ENCODE results near the gene STC2. TPM values are rescaled to one million over a fixed set of nuclear protein-coding genes. Genes with fewer than 3 reads are reported as not detected.

The STC2 gene
- total and polyA plus RNA-seq, 10 of the 15 experiments (the other 5 are each of a cell fraction or from before 2014, with no cell fraction given): 0.05 to 4.8 (median 2.0) TPM

GRCh38 chr5:173341961-173342430 lies 13.8 kb upstream of the STC2 start:
- Histone ChIP-seq H3K4me1 (ENCODE audit: control insufficient read depth, insufficient read depth, low read length) (no peaks in the 10 kb centered on the region), H3K27me3 (replicated peaks in 1 of 2; ENCODE audit: control insufficient read depth in 2 of 2, insufficient read depth in 2 of 2, low read length in 1 of 2) (no peaks in the 10 kb centered on the region; a peak in 2 of 4 replicates), H3K4me2 (ENCODE audit: control insufficient read depth, insufficient read depth) (no peak overlapping the region), H3K79me2 (ENCODE audit: control insufficient read depth, insufficient read depth, low read length) (no peaks in the 10 kb centered on the region), H3K9me3 (replicated peaks; ENCODE audit: control insufficient read depth, insufficient read depth, low read length) (no peaks in the 10 kb centered on the region; the same call in 2 of the 3 replicates), H2AFZ (ENCODE audit: control insufficient read depth, low read depth, low read length) (no peak overlapping the region), H3K4me3 (no peak overlapping the region), H3K9ac (ENCODE audit: control insufficient read depth, insufficient read depth, low read length) (no peak overlapping the region), H3K36me3 (ENCODE audit: control insufficient read depth in 2 of 2, insufficient read depth in 2 of 2, low read length in 1 of 2) (no peaks in the 10 kb centered on the region), H3K27ac (ENCODE audit: control insufficient read depth, insufficient read depth) (no peak overlapping the region), H4K20me1 (ENCODE audit: control insufficient read depth, insufficient read depth) (no peaks in the 10 kb centered on the region)
- in situ Hi-C loops (cut with MboI) (no loop called here), intact Hi-C loops (cut with micrococcal nuclease; ENCODE audit: unreplicated experiment) (no loop called here)
- no peak for ATAC-seq
- no peak for TF ChIP-seq TARDBP (IDR thresholded peaks at IDR 0.05; ENCODE audit: borderline replicate concordance)
- no peak for TF ChIP-seq ZSCAN29 (IDR thresholded peaks at IDR 0.05)
- no peak for TF ChIP-seq KDM1A (IDR thresholded peaks at IDR 0.05; ENCODE audit: borderline replicate concordance)
- TF ChIP-seq MYB (IDR thresholded peaks at IDR 0.05; ENCODE audit: borderline replicate concordance, low read depth, low read length): no peak
- TF ChIP-seq IKZF1 (conservative IDR thresholded peaks at IDR 0.05): no peak
- TF ChIP-seq SMC3 (IDR thresholded peaks at IDR 0.05; ENCODE audit: borderline replicate concordance, low read length): no peak
- TF ChIP-seq SPI1 (IDR thresholded peaks at IDR 0.05; ENCODE audit: borderline replicate concordance, insufficient read depth, low read depth, low read length): no peak
- TF ChIP-seq, protein P1, sequence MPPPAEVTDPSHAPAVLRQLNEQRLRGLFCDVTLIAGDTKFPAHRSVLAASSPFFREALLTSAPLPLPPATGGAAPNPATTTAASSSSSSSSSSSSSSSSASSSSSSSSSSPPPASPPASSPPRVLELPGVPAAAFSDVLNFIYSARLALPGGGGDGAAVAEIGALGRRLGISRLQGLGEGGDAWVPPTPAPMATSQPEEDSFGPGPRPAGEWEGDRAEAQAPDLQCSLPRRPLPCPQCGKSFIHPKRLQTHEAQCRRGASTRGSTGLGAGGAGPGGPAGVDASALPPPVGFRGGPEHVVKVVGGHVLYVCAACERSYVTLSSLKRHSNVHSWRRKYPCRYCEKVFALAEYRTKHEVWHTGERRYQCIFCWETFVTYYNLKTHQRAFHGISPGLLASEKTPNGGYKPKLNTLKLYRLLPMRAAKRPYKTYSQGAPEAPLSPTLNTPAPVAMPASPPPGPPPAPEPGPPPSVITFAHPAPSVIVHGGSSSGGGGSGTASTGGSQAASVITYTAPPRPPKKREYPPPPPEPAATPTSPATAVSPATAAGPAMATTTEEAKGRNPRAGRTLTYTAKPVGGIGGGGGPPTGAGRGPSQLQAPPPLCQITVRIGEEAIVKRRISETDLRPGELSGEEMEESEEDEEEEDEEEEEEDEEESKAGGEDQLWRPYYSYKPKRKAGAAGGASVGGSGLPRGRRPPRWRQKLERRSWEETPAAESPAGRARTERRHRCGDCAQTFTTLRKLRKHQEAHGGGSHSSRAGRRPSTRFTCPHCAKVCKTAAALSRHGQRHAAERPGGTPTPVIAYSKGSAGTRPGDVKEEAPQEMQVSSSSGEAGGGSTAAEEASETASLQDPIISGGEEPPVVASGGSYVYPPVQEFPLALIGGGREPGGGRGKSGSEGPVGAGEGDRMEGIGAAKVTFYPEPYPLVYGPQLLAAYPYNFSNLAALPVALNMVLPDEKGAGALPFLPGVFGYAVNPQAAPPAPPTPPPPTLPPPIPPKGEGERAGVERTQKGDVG (CRISPR knock-in tag; IDR thresholded peaks at IDR 0.05): no peak
- no peak for TF ChIP-seq IKZF2 (IDR thresholded peaks at IDR 0.05)
- no peak for TF ChIP-seq E2F8 (IDR thresholded peaks at IDR 0.05; ENCODE audit: low read depth, partially characterized antibody)
- no peak for TF ChIP-seq HDGF (IDR thresholded peaks at IDR 0.05)
- POLR2A ChIA-PET: no interaction called here
- no peak for FAIRE-seq
- CTCF ChIA-PET: no interaction called here
- WGBS (ENCODE audit: insufficient coverage, insufficient replicate concordance, low lambda C conversion rate, missing lambda C conversion rate): 2% methylated on average over 7 of the region's 7 CpGs
- RAD21 ChIA-PET (ENCODE audit: unreplicated experiment): no interaction called here
- SMC1A ChIA-PET (ENCODE audit: uncharacterized antibody, unreplicated experiment): no interaction called here
- no TSS peak for BruUV-seq (replicated peaks)
- no peak for DNase-seq (ENCODE audit: low read depth, low spot score)

Data from GM12878 (cell line).